ENCODE results near the gene PDE4B.
"Not testable (repeated sequence)": the region's sequence is repeated elsewhere in the genome, so short reads cannot be mapped to it uniquely, and the experiment has no call there.

Gene PDE4B

DNA sequence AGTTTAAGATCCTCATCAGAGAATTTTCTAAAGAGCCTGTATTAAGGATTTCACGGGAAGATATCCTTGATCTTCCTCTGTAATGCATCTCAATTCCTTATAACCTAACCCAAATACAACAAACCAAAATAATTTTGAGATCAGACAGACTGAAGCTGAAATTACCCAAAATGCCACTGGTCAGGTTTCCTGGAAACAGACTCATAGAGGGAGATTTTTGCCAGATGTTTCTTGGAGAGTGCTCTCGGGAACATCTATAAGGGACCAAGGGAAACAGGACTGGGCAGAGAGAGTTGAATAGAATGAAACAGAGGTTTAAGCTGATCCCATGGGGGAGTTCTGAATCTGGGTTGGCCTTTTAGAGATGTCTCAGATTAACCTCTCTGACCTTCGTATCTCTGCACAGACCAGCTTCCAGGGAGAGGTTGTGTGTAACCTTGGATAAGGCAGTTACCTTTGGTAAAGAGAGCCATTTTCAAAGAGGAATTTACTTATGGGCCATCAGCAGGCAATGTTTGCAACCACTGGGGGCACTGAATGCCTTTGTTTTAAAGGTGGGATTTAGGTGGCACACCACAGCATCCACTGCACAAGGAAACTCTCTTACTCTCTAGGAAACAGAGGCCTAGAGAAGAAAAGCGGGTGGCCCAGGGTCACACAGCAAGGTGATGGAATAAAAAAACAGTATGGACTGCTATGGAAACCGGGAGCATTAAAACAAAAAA lies 610.5 kb downstream of the PDE4B start:
- no peak for DNase-seq

DNA sequence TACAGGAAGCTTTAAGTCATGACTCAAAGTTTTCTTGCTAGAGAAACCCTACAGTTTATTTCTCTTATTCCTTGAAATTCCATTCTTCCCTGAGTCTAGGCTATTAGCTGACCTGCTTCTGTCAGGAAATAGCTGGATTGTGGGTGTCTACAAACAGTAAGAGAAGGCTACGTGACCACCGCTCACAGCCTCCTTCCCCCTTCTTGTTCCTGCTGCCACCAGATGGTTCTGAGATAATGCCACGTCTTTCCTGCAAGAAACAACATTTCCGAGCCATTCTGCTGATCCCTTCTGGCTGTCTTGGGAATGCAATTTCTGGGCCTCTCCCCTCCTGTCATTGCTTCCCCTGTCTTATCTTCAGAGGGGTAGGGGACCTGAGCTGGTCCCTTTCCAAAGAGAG lies 612.4 kb downstream of the PDE4B start:
- peak in 1 of 2 donors; percentile 36 for DNase-seq

GRCh38 chr1:66411449-66411848 lies 618.8 kb downstream of the PDE4B start:
- DNase-seq = not testable (repeated sequence)

DNA sequence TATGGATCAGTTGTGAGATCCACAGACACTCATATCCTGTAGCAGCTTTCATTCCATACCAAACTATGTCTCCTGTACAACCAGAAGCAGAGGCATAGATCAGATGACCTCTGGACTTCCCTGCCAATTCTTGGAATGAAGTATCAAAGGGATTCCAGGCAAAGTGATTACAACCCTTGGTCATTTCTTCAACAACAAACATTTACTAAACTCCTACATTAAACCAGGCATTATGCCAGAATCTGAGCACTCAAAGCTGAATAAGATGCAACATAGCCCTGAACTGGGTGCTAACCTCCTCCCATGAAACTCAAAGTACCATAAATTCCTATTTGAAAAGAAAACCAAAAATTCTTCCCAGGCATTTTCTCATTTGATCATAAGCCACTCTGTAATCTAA lies 620.0 kb downstream of the PDE4B start:
- no peak for DNase-seq

DNA sequence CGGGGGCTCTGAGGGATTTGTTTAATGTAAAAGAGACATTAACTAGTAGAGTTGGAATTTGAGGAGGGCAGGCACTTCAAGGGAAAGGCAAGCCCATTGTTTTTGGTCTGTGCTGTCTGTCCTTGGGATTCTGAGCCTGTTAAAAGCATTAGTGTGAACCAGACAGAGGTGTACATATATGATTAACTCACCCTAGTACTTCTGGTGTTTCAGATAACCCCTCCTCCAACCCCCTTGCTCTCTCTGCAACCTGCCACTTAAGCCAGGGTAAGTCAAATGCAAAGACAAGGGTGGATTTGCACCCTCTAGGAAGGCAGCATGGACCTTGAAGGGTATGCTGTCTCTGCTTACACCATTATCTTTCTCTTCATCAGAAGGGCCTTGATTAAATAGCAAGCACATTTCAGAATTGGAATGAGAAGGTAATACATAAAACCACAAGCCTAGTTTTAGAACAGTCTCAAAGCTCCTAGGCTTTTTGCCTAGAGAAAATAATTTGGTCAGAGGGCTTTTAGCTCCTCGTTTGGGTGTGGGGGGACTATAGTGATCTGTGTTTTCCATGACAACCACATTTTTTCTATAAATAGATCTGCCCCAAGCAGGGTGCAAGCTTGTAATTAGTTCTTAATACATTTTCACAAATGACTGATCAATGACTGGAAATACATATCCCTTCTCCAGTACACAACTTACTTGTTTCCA lies 620.6 kb downstream of the PDE4B start:
- no peak for DNase-seq

DNA sequence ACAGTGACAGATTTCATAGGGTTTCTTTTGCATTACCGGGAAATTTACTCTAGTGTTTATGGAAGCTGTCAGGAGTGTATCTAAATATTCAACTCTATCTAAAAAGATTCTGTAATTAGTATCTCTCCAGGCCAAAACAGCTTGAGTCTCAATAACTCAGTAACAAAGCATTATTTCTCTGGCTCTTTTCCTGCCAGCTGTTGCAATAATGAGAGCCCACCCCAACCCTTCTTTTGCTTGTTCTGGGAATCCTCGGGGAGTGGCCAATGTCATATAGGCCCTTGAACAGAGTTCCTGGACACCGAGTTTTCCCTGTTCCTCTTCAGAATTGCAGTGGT lies 621.1 kb downstream of the PDE4B start:
- DNase-seq = no peak

GRCh38 chr1:66415281-66415680 lies 622.6 kb downstream of the PDE4B start:
- no peak for DNase-seq

DNA sequence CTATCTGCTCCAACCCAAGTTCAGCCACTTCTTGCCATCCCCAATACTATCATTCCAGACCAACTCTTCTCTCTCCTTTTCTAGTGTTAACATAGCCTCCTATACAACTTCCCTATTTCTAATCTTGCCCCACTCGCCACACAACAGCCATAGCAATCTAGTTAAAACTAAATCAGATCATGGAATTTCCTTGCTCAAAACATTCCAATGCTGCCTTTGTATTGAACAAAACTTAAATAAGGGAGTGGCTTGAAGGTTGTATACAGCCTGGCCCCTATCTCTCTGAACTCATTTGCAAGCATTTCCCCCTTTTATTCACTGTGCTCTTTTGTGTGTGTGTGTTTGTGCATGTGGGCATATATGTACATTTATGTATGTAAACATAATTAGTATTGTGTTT lies 623.2 kb downstream of the PDE4B start:
- peak in 1 of 2 donors; percentile 11 for DNase-seq

GRCh38 chr1:66416295-66416694 lies 623.6 kb downstream of the PDE4B start:
- no peak for DNase-seq

DNA sequence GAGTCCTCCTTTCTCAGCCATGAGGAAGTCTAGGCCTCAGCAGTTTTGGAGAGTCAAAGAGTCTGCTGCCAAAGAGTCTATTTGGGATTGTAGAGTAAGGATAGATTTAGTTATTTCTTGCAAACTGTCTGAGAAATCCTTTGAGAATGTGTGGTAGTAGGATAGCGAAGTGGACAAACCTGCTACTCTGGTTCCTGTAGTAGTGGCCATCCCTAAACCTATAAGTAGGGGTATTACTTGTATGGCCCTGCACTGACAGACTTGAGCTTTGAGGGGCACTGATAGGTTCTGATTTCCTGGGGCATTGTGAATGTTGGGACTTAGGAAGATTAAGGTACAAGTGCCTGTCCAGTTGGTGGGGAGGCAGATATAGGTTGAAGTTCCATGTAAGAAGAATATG lies 625.3 kb downstream of the PDE4B start:
- DNase-seq = no peak

GRCh38 chr1:66420171-66420570 lies 627.5 kb downstream of the PDE4B start:
- not testable (repeated sequence) for DNase-seq

DNA sequence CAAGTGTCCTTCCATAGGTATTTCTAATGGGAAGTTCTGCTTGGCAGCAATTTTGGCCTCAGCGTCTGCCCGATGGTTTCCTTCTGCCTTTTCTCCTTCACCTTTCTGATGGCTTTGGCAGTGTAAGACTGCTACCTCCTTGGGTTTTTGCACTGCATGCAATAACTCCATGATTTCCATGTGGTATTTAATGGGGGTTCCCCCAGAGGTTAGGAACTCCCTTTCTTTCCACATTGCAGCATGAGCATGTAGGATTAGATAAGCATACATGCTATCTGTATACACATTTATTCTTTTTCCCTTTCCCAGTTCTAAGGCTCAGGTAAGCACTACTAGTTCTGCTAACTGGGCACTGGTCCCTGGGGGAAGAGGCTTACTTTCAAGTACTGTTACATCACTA lies 628.2 kb downstream of the PDE4B start:
- DNase-seq = not testable (repeated sequence)

GRCh38 chr1:66422804-66423203 lies 630.1 kb downstream of the PDE4B start:
- DNase-seq = no peak

Data from bone marrow (tissue), 2 donors.